NB4 (cell line): ENCODE measurements around the gene CLIC3.

Experiments used
- DNase-seq: peaks from one replicate; pipeline ENCODE4 v3.0.0; 2010; ENCODE audit warnings: low read depth
- H3K4me3 ChIP-seq: one replicate; pipeline ENCODE4 v1.5.1; 2011; ENCODE audit warnings: mild to moderate bottlenecking, low read depth, low read length, moderate library complexity
- CTCF ChIP-seq: IDR thresholded peaks from one replicate; pipeline ENCODE4 v1.5.1; 2012; ENCODE audit warnings: low read depth, low read length
- MAX ChIP-seq: IDR thresholded peaks from 2 replicates; pipeline ENCODE4 v1.6.1; 2011; ENCODE audit warnings: low read depth, low read length
- MYC ChIP-seq: IDR thresholded peaks from 2 replicates; pipeline ENCODE4 v1.6.1; 2011; ENCODE audit warnings: low read depth, low read length
- POLR2A ChIP-seq: IDR thresholded peaks from 2 replicates; pipeline ENCODE4 v1.6.1; 2011; ENCODE audit warnings: mild to moderate bottlenecking; ENCODE audit not compliant: insufficient read length; ENCODE audit errors: extremely low read depth

Gene CLIC3

GRCh38 chr9:136981588-136982231 lies 14.7 kb downstream of the CLIC3 start:
- H3K4me3 ChIP-seq, result no peak overlapping the region
- DNase-seq, result no peak
- no peak for TF ChIP-seq CTCF
- TF ChIP-seq MYC, result no peak
- TF ChIP-seq MAX, result no peak
- TF ChIP-seq POLR2A, result no peak

GRCh38 chr9:136980669-136981478 lies 15.5 kb downstream of the CLIC3 start:
- H3K4me3 ChIP-seq, result no peak overlapping the region
- DNase-seq, result no peak
- no peak for TF ChIP-seq MYC

DNA sequence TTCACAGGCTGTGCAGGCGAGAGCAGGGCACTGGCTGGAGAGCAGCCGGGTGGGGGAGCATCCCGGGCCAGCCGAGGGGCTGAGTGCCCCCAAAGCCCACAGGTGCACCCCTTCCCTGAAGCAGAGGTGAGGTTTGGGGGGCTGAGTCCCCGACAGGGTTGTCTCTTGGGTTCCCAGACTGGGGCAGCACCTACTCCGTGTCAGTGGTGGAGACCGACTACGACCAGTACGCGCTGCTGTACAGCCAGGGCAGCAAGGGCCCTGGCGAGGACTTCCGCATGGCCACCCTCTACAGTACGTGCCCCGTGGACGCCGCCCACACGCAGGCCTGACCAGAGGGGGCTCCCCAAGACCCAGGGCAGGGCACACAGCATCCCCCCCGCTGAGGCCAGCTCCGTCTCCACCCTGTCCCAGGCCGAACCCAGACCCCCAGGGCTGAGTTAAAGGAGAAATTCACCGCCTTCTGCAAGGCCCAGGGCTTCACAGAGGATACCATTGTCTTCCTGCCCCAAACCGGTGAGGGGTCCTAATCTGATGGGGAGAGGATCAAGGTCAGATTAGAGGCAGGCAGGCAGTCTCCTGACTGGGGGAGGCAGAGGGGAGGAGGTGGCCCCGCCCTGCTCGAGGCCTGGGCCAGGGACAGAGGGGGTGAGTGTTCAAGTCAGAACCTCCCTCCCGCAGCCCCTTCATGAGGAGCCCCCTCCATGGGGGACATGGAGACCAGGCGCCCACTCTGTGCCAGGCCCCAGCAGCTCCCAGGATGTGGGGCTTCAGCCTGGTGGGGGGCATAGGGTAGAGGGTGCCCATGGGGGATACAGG lies 16.4 kb downstream of the CLIC3 start:
- no peak for TF ChIP-seq MAX
- no peak for DNase-seq
- H3K4me3 ChIP-seq, result no peak overlapping the region

- no peak for DNase-seq
- H3K4me3 ChIP-seq, result no peak overlapping the region
- no peak for TF ChIP-seq MAX
Observed at GRCh38 chr9:136978865-136979544, 17.4 kb downstream of the CLIC3 start.

GRCh38 chr9:136978073-136978864 lies 18.1 kb downstream of the CLIC3 start:
- TF ChIP-seq CTCF, result no peak
- no peak for TF ChIP-seq MAX
- no peak for TF ChIP-seq POLR2A
- TF ChIP-seq MYC, result no peak
- H3K4me3 ChIP-seq, result no peak overlapping the region
- DNase-seq, result no peak

DNA sequence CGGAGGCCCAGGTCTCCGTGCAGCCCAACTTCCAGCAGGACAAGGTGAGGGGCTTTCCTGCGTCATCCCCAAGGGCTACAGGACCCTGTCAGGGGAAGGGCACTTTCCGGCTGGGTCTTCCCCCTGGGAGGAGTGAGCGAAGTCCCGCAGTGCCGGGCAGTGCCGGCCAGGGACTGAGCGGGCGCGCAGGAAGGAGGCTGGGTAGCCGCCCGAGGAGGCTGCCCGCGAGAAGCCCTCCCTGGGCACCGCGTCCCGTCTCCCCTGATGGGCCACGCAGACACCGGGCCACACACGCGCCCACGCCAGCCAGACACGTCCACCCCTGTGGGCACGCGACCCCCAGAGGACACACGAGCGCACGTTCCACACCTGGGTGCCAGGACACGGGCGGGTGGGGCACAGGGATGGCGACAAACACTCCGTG lies 18.7 kb downstream of the CLIC3 start:
- H3K4me3 ChIP-seq, result no peak overlapping the region
- DNase-seq, result no peak
- no peak for TF ChIP-seq MYC

GRCh38 chr9:136977223-136977622 lies 19.1 kb downstream of the CLIC3 start, which contains the start of gene PTGDS:
TSS of gene PTGDS (plus strand) at chr9:136977504. CDS start at chr9:136977579, 75 bp downstream.
- DNase-seq, result no peak
- TF ChIP-seq MYC, result no peak
- no peak for TF ChIP-seq POLR2A
- no peak for TF ChIP-seq CTCF
- TF ChIP-seq MAX, result no peak
- no peak within 1 kb of the TSS for H3K4me3 ChIP-seq
